Natural killer cell treated with Interleukin-12 subunit alpha and Interleukin-12 subunit beta and Interleukin-15 and Interleukin-18, amount 100 ng/mL, for 72 hours (primary cell): ENCODE measurements around the gene BUD13. TPM values are rescaled to one million over a fixed set of nuclear protein-coding genes. Genes with fewer than 3 reads are reported as not detected.
A peak's percentile ranks its signal among the peaks of the same experiment; 100 is the strongest.

ENCODE experiments used
- ATAC-seq, 2 donors: fragments of 150-1000 bp; cut with Tn5 transposase in 1 of 2; sonication (Bioruptor Pico), chemical (Tn5 transposase) in 1 of 2; 2 replicates each; pipeline ENCODE4 v1.10.0; 2021
- DNase-seq: peaks from one replicate; pipeline ENCODE4 v3.0.0; 2022; ENCODE audit warnings: low spot score
- H3K27ac Mint-ChIP-seq, 2 donors: 1 replicate in 1 of 2; 2 replicates in 1 of 2; pipeline ENCODE4 v1.8.0; 2022; ENCODE audit warnings: mixed read lengths in 2 of 2, mild to moderate bottlenecking in 1 of 2, moderate library complexity in 1 of 2
- H3K27me3 Mint-ChIP-seq, 2 donors: 1 replicate in 1 of 2; 2 replicates in 1 of 2; pipeline ENCODE4 v1.8.0; 2022; ENCODE audit warnings: mixed read lengths in 2 of 2
- H3K36me3 Mint-ChIP-seq: one replicate; pipeline ENCODE4 v1.8.0; 2022; ENCODE audit warnings: mixed read lengths
- H3K4me1 Mint-ChIP-seq, 2 donors: 1 replicate in 1 of 2; 2 replicates in 1 of 2; pipeline ENCODE4 v1.8.0; 2022; ENCODE audit warnings: low read depth in 2 of 2, mixed read lengths in 2 of 2, mild to moderate bottlenecking in 1 of 2
- H3K4me3 Mint-ChIP-seq: one replicate; pipeline ENCODE4 v1.8.0; 2022; ENCODE audit warnings: mixed read lengths
- H3K9me3 Mint-ChIP-seq: 2 replicates; pipeline ENCODE4 v1.8.0; 2022; ENCODE audit warnings: mixed read lengths
- total RNA-seq, 2 donors: library from RNA; stranded (reverse); gene quantifications; one replicate each; pipeline ENCODE4 v1.2.3, GENCODE V29; 2022

The BUD13 gene
- total RNA-seq, 2 donors from 2014 or later: 23.1 to 25.0 TPM

- H3K27ac Mint-ChIP-seq: peak overlapping the region; percentile 94 to 97
- H3K27me3 Mint-ChIP-seq: no peaks in the 10 kb centered on the region
- peaks cover 33% of the 10 kb centered on the region for H3K36me3 Mint-ChIP-seq
- ATAC-seq: no peak
- H3K4me3 Mint-ChIP-seq: peak overlapping the region; percentile 92
- DNase-seq: no peak
- H3K9me3 Mint-ChIP-seq: no peaks in the 10 kb centered on the region
- H3K4me1 Mint-ChIP-seq: peaks cover 41 to 50% of the 10 kb centered on the region in 2 donors
Measured at GRCh38 chr11:116788534-116788933, 15.7 kb upstream of the BUD13 start.

- DNase-seq (peak; percentile 90), ATAC-seq (peak; percentile 89 to 93)
- H3K9me3 Mint-ChIP-seq: no peaks in the 10 kb centered on the region
- H3K4me3 Mint-ChIP-seq: peak within 1 kb of the TSS; percentile 92
- H3K4me1 Mint-ChIP-seq: peaks cover 44 to 56% of the 10 kb centered on the region in 2 donors
- peak within 1 kb of the TSS; percentile 94 to 97 for H3K27ac Mint-ChIP-seq
- no peaks in the 10 kb centered on the region for H3K27me3 Mint-ChIP-seq
- H3K36me3 Mint-ChIP-seq: peaks cover 39% of the 10 kb centered on the region
Measured at GRCh38 chr11:116787786-116788486, 15.1 kb upstream of the BUD13 start, which contains the start of gene ZPR1. Gene ZPR1, minus strand, starts transcription at chr11:116788023. Its CDS starts 33 bp downstream, at chr11:116787990.

- Mint-ChIP-seq H3K4me1 (peaks cover 44 to 61% of the 10 kb centered on the region in 2 donors), H3K9me3 (no peaks in the 10 kb centered on the region), H3K27ac (peak overlapping the region; percentile 94 to 97), H3K4me3 (peak overlapping the region; percentile 92), H3K27me3 (no peaks in the 10 kb centered on the region), H3K36me3 (peaks cover 44% of the 10 kb centered on the region)
- no peak for ATAC-seq
- no peak for DNase-seq
Measured at GRCh38 chr11:116787436-116787785, 14.6 kb upstream of the BUD13 start.

- peaks cover 47 to 65% of the 10 kb centered on the region in 2 donors for H3K4me1 Mint-ChIP-seq
- no peaks in the 10 kb centered on the region for H3K27me3 Mint-ChIP-seq
- H3K4me3 Mint-ChIP-seq: peak overlapping the region; percentile 92
- H3K27ac Mint-ChIP-seq: peak overlapping the region; percentile 94 to 97
- no peaks in the 10 kb centered on the region for H3K9me3 Mint-ChIP-seq
- ATAC-seq (no peak), DNase-seq (no peak)
- H3K36me3 Mint-ChIP-seq: peaks cover 48% of the 10 kb centered on the region
Measured at GRCh38 chr11:116786966-116787365, 14.2 kb upstream of the BUD13 start.

GRCh38 chr11:116786326-116786725 is 13.5 kb upstream of the BUD13 start:
- ATAC-seq (no peak), DNase-seq (no peak)
- peaks cover 53% of the 10 kb centered on the region for H3K36me3 Mint-ChIP-seq
- H3K4me3 Mint-ChIP-seq: peak overlapping the region; percentile 92
- H3K4me1 Mint-ChIP-seq: peaks cover 47 to 69% of the 10 kb centered on the region in 2 donors
- no peaks in the 10 kb centered on the region for H3K9me3 Mint-ChIP-seq
- no peaks in the 10 kb centered on the region for H3K27me3 Mint-ChIP-seq
- peak overlapping the region; percentile 94 to 97 for H3K27ac Mint-ChIP-seq

- Mint-ChIP-seq H3K27ac (peak overlapping the region; percentile 67 to 85), H3K9me3 (no peaks in the 10 kb centered on the region), H3K27me3 (no peaks in the 10 kb centered on the region), H3K4me3 (peak overlapping the region; percentile 51), H3K4me1 (peaks cover 48 to 83% of the 10 kb centered on the region in 2 donors), H3K36me3 (peaks cover 78% of the 10 kb centered on the region)
- DNase-seq: no peak
- ATAC-seq: peak; percentile 64 to 85
Measured at GRCh38 chr11:116782728-116783127, 9.9 kb upstream of the BUD13 start.

GRCh38 chr11:116778556-116778955 is 5.8 kb upstream of the BUD13 start:
- Mint-ChIP-seq H3K4me3 (peak overlapping the region; percentile 51), H3K36me3 (peaks cover 65% of the 10 kb centered on the region), H3K4me1 (peaks cover 34 to 78% of the 10 kb centered on the region in 2 donors), H3K27me3 (no peaks in the 10 kb centered on the region), H3K9me3 (no peaks in the 10 kb centered on the region), H3K27ac (peak overlapping the region; percentile 56 to 76)
- DNase-seq: no peak
- peak in 1 of 2 donors; percentile 25 for ATAC-seq

- no peak overlapping the region for H3K4me3 Mint-ChIP-seq
- H3K27me3 Mint-ChIP-seq: no peaks in the 10 kb centered on the region
- H3K27ac Mint-ChIP-seq: peak overlapping the region; percentile 42 to 49
- peaks cover 50% of the 10 kb centered on the region for H3K36me3 Mint-ChIP-seq
- ATAC-seq (no peak), DNase-seq (no peak)
- no peaks in the 10 kb centered on the region for H3K9me3 Mint-ChIP-seq
- H3K4me1 Mint-ChIP-seq: peaks cover 31 to 73% of the 10 kb centered on the region in 2 donors
Measured at GRCh38 chr11:116777056-116777455, 4.3 kb upstream of the BUD13 start.

- peaks cover 47% of the 10 kb centered on the region for H3K36me3 Mint-ChIP-seq
- H3K4me3 Mint-ChIP-seq: no peak overlapping the region
- ATAC-seq (no peak), DNase-seq (no peak)
- H3K27ac Mint-ChIP-seq: peak overlapping the region; percentile 42 to 49
- H3K9me3 Mint-ChIP-seq: no peaks in the 10 kb centered on the region
- peaks cover 36 to 75% of the 10 kb centered on the region in 2 donors for H3K4me1 Mint-ChIP-seq
- no peaks in the 10 kb centered on the region for H3K27me3 Mint-ChIP-seq
Measured at GRCh38 chr11:116776522-116776984, 3.8 kb upstream of the BUD13 start.

GRCh38 chr11:116775975-116776374 is 3.2 kb upstream of the BUD13 start:
- Mint-ChIP-seq H3K27ac (peak overlapping the region; percentile 42 to 49), H3K36me3 (peaks cover 41% of the 10 kb centered on the region), H3K4me3 (no peak overlapping the region), H3K4me1 (peaks cover 40 to 75% of the 10 kb centered on the region in 2 donors), H3K9me3 (no peaks in the 10 kb centered on the region), H3K27me3 (no peaks in the 10 kb centered on the region)
- ATAC-seq: no peak
- no peak for DNase-seq

- peak overlapping the region; percentile 70 for H3K4me3 Mint-ChIP-seq
- ATAC-seq (no peak), DNase-seq (no peak)
- H3K9me3 Mint-ChIP-seq: no peaks in the 10 kb centered on the region
- H3K4me1 Mint-ChIP-seq: peaks cover 38 to 71% of the 10 kb centered on the region in 2 donors
- H3K36me3 Mint-ChIP-seq: peaks cover 34% of the 10 kb centered on the region
- H3K27me3 Mint-ChIP-seq: no peaks in the 10 kb centered on the region
- peak overlapping the region in 1 of 2 donors; percentile 69 for H3K27ac Mint-ChIP-seq
Measured at GRCh38 chr11:116774661-116775060, 1.9 kb upstream of the BUD13 start.

GRCh38 chr11:116773203-116774097 is 663 bp upstream of the BUD13 start:
- Mint-ChIP-seq H3K4me1 (peaks cover 30 to 59% of the 10 kb centered on the region in 2 donors), H3K4me3 (peak overlapping the region; percentile 97), H3K9me3 (no peaks in the 10 kb centered on the region), H3K27me3 (no peaks in the 10 kb centered on the region), H3K27ac (peak overlapping the region; percentile 89 to 94), H3K36me3 (peaks cover 28% of the 10 kb centered on the region)
- ATAC-seq: peak; percentile 53 to 57
- no peak for DNase-seq

- peaks cover 17% of the 10 kb centered on the region for H3K36me3 Mint-ChIP-seq
- H3K27ac Mint-ChIP-seq: peak overlapping the region; percentile 89 to 94
- H3K4me3 Mint-ChIP-seq: peak overlapping the region; percentile 97
- H3K27me3 Mint-ChIP-seq: no peaks in the 10 kb centered on the region
- no peak for DNase-seq
- no peak for ATAC-seq
- no peaks in the 10 kb centered on the region for H3K9me3 Mint-ChIP-seq
- H3K4me1 Mint-ChIP-seq: peaks cover 29 to 49% of the 10 kb centered on the region in 2 donors
Measured at GRCh38 chr11:116771935-116772334, 852 bp downstream of the BUD13 start.
